GM19455 (cell line): Measurements from ENCODE around the gene ASF1B.
A peak's percentile ranks its signal among the peaks of the same experiment; 100 is the strongest.

Source experiments
- ATAC-seq: cut with Tn5 transposase; IDR thresholded peaks from one replicate; pipeline ENCODE4 v1.9.1; 2021; ENCODE audit not compliant: unreplicated experiment

The ASF1B gene

GRCh38 chr19:14138576-14139265 is 2.3 kb upstream of the ASF1B start:
- ATAC-seq: no peak

- ATAC-seq: no peak
Observed at GRCh38 chr19:14135985-14136508, 342 bp downstream of the ASF1B start.

DNA sequence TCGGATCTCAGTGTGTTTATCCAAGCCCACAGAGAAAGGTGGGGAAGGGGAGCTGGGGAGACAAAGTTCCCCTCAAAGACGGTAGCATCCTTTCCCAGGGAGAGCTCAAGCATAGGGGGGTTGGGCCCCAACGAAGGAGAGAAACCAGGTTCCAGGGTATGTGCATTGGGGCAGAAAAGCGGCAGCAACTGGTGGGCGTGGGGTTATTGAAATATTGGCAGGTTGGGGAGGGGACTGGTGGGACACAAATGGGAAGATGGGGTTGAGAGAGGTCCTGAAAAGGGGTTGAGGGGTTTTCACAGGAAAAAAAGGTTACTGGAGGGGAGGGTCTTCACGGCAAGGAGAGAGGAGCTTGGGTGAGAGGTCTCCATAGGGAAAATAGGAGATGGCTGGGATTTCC is 1.0 kb downstream of the ASF1B start:
- ATAC-seq: no peak

DNA sequence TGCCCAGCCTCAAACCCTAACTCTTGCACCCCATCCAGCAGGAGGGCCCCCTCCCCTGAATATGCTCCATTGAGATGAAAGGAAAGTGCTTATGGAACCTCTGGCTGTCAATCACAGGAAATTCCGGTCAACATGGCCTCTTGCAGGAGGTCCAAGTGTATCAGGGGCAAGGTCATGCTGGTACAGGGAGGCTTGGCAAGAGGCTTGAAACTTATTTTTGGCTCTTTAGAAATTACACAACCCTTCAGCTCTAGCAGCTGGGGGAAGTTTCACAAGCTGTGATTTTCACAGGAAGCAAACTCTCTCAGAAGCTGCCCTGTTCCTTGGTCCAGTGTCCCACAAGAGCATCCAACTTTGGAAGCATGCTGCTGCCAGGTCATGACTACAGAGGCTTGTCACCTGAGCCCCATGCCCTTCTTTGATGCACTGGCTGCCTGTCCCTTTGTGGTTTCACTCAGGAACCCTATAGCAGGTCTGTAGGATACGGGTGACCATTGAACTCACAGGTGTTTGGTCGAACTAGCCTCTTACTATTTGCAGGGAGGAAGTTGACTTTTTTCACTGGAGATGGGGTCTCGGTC is 8.4 kb downstream of the ASF1B start:
- no peak for ATAC-seq

GRCh38 chr19:14127176-14127575 is 9.2 kb downstream of the ASF1B start:
- no peak for ATAC-seq

DNA sequence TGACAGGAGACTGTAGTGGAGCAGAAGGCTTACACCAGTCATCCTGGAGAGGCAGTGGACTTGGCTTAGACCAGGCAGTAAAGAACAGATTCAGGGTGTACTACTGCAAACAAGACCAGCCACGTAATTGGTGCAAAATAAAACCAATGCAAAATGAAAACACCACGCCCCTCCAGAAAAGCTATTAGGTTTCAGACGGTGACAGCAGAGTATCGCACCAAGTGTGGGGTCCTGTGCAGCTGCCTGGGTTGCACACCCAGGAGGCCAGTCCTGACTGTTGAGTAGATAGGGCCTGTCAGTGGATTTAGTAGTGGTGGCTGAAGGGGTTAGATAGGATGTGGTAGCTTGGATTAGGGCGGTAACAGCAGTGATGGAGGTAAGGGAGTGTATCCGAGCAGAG is 13.5 kb downstream of the ASF1B start:
- no peak for ATAC-seq

DNA sequence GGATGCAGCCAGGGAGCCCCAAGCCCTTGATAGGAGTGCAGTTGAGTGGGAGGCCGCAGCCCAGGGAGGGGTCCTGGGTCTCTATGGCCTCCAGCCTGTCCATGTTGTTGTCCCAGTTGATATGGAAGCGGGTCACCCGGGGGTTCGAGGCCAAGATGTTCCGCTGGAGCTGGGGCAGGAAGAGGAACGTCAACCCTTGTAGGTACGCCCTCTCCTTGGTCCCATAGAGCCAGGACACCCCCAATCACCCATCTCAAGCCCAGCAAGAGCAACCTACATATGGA is 15.9 kb downstream of the ASF1B start:
- ATAC-seq: no peak

GRCh38 chr19:14119644-14120496 is 16.5 kb downstream of the ASF1B start:
- ATAC-seq: no peak

GRCh38 chr19:14119146-14119545 is 17.2 kb downstream of the ASF1B start:
- ATAC-seq: no peak

- ATAC-seq: no peak
Observed at GRCh38 chr19:14118165-14119051, 18.0 kb downstream of the ASF1B start.

- ATAC-seq: peak; percentile 84
Observed at GRCh38 chr19:14117668-14118164, 18.7 kb downstream of the ASF1B start, which contains the start of gene PRKACA. Gene PRKACA, minus strand, starts transcription at chr19:14117762. Its CDS starts 215 bp downstream, at chr19:14117547.

- peak; percentile 9 for ATAC-seq
Observed at GRCh38 chr19:14116918-14117578, 19.3 kb downstream of the ASF1B start.

- no peak for ATAC-seq
Observed at GRCh38 chr19:14116525-14116917, 19.9 kb downstream of the ASF1B start.

DNA sequence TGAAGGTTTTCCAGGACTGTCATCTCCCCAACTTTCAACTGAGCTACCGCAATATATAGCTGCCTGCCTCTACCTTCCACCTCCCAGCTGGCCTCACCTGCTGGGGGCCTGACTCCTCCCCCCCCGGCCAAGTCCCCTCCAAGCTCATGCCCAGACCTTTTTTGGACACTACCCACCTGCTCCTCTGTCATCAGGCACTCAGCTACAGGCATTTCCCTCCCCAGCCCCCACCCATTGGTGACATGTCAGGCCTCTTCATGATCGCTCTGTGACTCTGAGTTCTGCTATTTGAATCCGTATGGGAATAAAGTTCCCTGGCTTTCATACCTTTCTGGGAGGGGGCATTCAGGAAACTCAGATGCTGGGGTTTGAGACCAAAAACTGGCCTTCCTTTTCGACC is 20.6 kb downstream of the ASF1B start:
- no peak for ATAC-seq

- ATAC-seq: no peak
Observed at GRCh38 chr19:14114854-14115253, 21.5 kb downstream of the ASF1B start.

DNA sequence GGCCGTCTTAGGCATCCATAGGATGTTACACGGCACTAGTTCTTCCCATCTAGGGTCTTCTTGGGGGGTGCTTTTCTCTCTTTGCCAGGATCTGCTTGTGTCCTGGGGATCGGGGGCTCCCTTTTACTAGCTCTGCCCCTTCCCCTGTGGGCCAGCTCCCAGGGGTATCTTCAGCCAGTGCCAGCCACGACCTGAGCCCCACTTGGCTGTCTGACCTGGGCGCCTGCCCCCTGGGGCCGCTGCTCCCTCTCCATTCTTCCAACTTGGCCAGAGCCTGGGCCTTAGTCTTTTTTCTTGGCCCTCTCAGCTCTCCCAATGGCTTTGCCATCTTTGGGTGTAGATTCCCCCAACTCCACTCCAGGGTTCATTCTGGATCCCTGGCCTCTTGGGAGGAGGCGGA is 21.9 kb downstream of the ASF1B start:
- ATAC-seq: no peak

GRCh38 chr19:14113762-14114414 is 22.5 kb downstream of the ASF1B start:
- ATAC-seq: no peak

DNA sequence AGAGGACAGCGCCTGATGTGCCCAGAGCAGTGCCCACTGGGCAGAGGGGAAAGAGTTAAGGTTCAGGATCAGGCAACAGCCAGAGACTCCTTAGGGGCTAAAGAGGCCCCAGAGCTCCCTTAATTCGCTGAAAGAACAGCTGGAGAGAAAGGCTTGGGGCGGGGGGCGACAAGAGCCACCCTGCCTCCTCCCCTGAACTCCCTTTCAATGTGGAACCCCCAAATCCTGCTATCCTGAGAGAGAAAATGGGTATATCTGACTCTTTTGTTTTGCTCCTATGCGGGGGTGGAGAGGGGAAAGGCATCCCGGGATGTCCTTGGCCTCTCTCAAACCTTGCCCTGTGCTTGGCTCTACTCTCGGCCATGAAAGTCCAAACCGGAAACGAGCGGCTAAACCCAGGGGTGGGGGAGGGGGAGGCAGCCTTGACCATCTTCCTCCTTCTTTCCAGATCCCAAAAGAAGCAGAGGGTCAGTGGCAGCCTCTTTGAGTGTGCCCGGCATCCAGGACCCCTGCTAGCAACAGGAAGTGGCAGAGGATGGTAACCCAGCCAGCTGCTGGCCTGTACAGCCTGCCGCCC is 23.5 kb downstream of the ASF1B start:
- ATAC-seq: no peak

- no peak for ATAC-seq
Observed at GRCh38 chr19:14112051-14112808, 24.2 kb downstream of the ASF1B start.
